HEK293 (cell line): Measurements from ENCODE around the gene HSD17B13.

Source experiments
- YY1 ChIP-seq: fragments of 450-650 bp; formaldehyde crosslinking; IDR thresholded peaks from 2 replicates; pipeline ENCODE4 v1.5.1; 2018; ENCODE audit warnings: missing biosample characterization, missing genetic modification characterization
- TF ChIP-seq, protein P1 (sequence below): fragments of 450-650 bp; formaldehyde crosslinking; IDR thresholded peaks from 2 replicates; pipeline ENCODE4 v1.5.1; 2016; ENCODE audit warnings: missing biosample characterization, missing genetic modification characterization

- TF ChIP-seq, protein P1, sequence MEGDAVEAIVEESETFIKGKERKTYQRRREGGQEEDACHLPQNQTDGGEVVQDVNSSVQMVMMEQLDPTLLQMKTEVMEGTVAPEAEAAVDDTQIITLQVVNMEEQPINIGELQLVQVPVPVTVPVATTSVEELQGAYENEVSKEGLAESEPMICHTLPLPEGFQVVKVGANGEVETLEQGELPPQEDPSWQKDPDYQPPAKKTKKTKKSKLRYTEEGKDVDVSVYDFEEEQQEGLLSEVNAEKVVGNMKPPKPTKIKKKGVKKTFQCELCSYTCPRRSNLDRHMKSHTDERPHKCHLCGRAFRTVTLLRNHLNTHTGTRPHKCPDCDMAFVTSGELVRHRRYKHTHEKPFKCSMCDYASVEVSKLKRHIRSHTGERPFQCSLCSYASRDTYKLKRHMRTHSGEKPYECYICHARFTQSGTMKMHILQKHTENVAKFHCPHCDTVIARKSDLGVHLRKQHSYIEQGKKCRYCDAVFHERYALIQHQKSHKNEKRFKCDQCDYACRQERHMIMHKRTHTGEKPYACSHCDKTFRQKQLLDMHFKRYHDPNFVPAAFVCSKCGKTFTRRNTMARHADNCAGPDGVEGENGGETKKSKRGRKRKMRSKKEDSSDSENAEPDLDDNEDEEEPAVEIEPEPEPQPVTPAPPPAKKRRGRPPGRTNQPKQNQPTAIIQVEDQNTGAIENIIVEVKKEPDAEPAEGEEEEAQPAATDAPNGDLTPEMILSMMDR (tag by site-specific recombination), result no peak
- TF ChIP-seq YY1 (tag by site-specific recombination), result no peak
These were observed 47.9 kb downstream of the HSD17B13 start for GRCh38 chr4:87274803-87275202.
